ENCODE data around the gene UBALD1. TPM values are rescaled to one million over a fixed set of nuclear protein-coding genes. Genes with fewer than 3 reads are reported as not detected.

UBALD1 gene
- total RNA-seq, 1 donor from 2014 or later: 54.6 TPM

GRCh38 chr16:4561596-4561995, 53.1 kb downstream of the UBALD1 start:
- H3K36me3 Mint-ChIP-seq (ENCODE audit: unreplicated experiment): no peaks in the 10 kb centered on the region
- H3K27ac Mint-ChIP-seq (ENCODE audit: unreplicated experiment): no peak overlapping the region
- H3K4me3 Mint-ChIP-seq (ENCODE audit: unreplicated experiment): no peak overlapping the region
- H3K4me1 Mint-ChIP-seq (ENCODE audit: low read depth, unreplicated experiment): no peaks in the 10 kb centered on the region
- no peak for DNase-seq
- peaks cover 6% of the 10 kb centered on the region for H3K27me3 Mint-ChIP-seq (ENCODE audit: unreplicated experiment)
- TF ChIP-seq CTCF (IDR thresholded peaks at IDR 0.05; ENCODE audit: partially characterized antibody, unreplicated experiment): no peak
- H3K9me3 Mint-ChIP-seq (ENCODE audit: unreplicated experiment): peaks cover 2% of the 10 kb centered on the region

Other genes starting within 250 kb of the UBALD1 start
- 4.1 TPM for gene VASN, start 243.0 kb downstream of the UBALD1 start, total RNA-seq (ENCODE audit: unreplicated experiment)
- gene CORO7, start 198.3 kb downstream of the UBALD1 start, total RNA-seq (ENCODE audit: unreplicated experiment): 200 TPM
- gene DNAJA3, start 189.0 kb downstream of the UBALD1 start, total RNA-seq (ENCODE audit: unreplicated experiment): 32.6 TPM
- 38.3 TPM for gene NMRAL1, start 140.3 kb downstream of the UBALD1 start, total RNA-seq (ENCODE audit: unreplicated experiment)
- 76.0 TPM for gene HMOX2, start 138.5 kb downstream of the UBALD1 start, total RNA-seq (ENCODE audit: unreplicated experiment)
- 51.6 TPM for gene CDIP1, start 76.1 kb downstream of the UBALD1 start, total RNA-seq (ENCODE audit: unreplicated experiment)
- gene C16orf96, start 58.5 kb downstream of the UBALD1 start, total RNA-seq (ENCODE audit: unreplicated experiment): 0.83 TPM
- 150 TPM for gene MGRN1, start 9.9 kb upstream of the UBALD1 start, total RNA-seq (ENCODE audit: unreplicated experiment)
- 34.3 TPM for gene NUDT16L1, start 78.7 kb upstream of the UBALD1 start, total RNA-seq (ENCODE audit: unreplicated experiment)
- 43.5 TPM for gene ANKS3, start 119.4 kb upstream of the UBALD1 start, total RNA-seq (ENCODE audit: unreplicated experiment)
- 0.59 TPM for gene DNAAF8, start 119.6 kb upstream of the UBALD1 start, total RNA-seq (ENCODE audit: unreplicated experiment)
- gene ZNF500, start 152.3 kb upstream of the UBALD1 start, total RNA-seq (ENCODE audit: unreplicated experiment): 19.8 TPM
- gene SEPTIN12, start 173.5 kb upstream of the UBALD1 start, total RNA-seq (ENCODE audit: unreplicated experiment): 0.96 TPM
- gene SMIM22, start 180.5 kb upstream of the UBALD1 start, total RNA-seq (ENCODE audit: unreplicated experiment): not detected
- gene ROGDI, start 187.7 kb upstream of the UBALD1 start, total RNA-seq (ENCODE audit: unreplicated experiment): 113 TPM
- gene GLYR1, start 232.4 kb upstream of the UBALD1 start, total RNA-seq (ENCODE audit: unreplicated experiment): 133 TPM
- gene UBN1, start 232.6 kb upstream of the UBALD1 start, total RNA-seq (ENCODE audit: unreplicated experiment): 34.3 TPM

All from glutamatergic neuron (in vitro differentiated cells).